ENCODE measurements around the gene KL. TPM values are rescaled to one million over a fixed set of nuclear protein-coding genes. Genes with fewer than 3 reads are reported as not detected.

Gene KL
- total RNA-seq, 1 donor from 2014 or later = 12.5 TPM

GRCh38 chr13:33004511-33004910 is 11.7 kb upstream of the KL start:
- peak; percentile 74 for ATAC-seq
- H3K4me1 ChIP-seq = peaks cover 11% of the 10 kb centered on the region
- H3K27ac ChIP-seq = peak overlapping the region; percentile 79
- TF ChIP-seq, protein P1, sequence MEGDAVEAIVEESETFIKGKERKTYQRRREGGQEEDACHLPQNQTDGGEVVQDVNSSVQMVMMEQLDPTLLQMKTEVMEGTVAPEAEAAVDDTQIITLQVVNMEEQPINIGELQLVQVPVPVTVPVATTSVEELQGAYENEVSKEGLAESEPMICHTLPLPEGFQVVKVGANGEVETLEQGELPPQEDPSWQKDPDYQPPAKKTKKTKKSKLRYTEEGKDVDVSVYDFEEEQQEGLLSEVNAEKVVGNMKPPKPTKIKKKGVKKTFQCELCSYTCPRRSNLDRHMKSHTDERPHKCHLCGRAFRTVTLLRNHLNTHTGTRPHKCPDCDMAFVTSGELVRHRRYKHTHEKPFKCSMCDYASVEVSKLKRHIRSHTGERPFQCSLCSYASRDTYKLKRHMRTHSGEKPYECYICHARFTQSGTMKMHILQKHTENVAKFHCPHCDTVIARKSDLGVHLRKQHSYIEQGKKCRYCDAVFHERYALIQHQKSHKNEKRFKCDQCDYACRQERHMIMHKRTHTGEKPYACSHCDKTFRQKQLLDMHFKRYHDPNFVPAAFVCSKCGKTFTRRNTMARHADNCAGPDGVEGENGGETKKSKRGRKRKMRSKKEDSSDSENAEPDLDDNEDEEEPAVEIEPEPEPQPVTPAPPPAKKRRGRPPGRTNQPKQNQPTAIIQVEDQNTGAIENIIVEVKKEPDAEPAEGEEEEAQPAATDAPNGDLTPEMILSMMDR (IDR thresholded peaks at IDR 0.05) = no peak
- H3K27me3 ChIP-seq = no peaks in the 10 kb centered on the region
- no peaks in the 10 kb centered on the region for H3K36me3 ChIP-seq
- intact Hi-C loops (cut with DNase I) = no loop called here
- H3K4me3 ChIP-seq = no peak overlapping the region
- DNase-seq = no peak
- H3K9me3 ChIP-seq = peaks cover 9% of the 10 kb centered on the region

DNA sequence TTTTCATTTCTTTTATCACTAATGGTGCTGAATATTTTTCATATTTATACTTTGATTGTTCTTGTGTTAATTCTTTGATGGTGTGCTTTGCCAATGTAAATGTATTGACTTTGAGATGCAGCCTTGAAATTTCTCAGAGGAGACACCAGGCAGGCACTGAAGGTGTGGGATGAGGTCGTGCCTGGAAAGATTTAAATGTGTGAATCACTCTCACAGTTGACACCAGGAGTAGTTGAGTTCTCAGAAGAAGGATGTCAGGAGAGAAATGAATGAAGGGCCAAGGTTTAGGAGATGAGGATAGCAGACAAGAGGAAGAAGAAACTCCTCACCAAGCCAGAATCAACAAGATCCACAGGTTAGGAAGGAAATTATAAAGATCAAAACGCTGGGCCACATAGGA is 10.1 kb upstream of the KL start:
- no peak for DNase-seq
- no peak for ATAC-seq
- H3K36me3 ChIP-seq = no peaks in the 10 kb centered on the region
- H3K4me1 ChIP-seq = peaks cover 11% of the 10 kb centered on the region
- H3K27me3 ChIP-seq = no peaks in the 10 kb centered on the region
- H3K27ac ChIP-seq = no peak overlapping the region
- peaks cover 9% of the 10 kb centered on the region for H3K9me3 ChIP-seq
- no peak overlapping the region for H3K4me3 ChIP-seq
- intact Hi-C loops (cut with DNase I) = no loop called here
- TF ChIP-seq, protein P1 (IDR thresholded peaks at IDR 0.05) = no peak

- DNase-seq (no peak), ATAC-seq (no peak)
- Histone ChIP-seq H3K36me3 (no peaks in the 10 kb centered on the region), H3K4me3 (no peak overlapping the region), H3K4me1 (peaks cover 11% of the 10 kb centered on the region), H3K27me3 (no peaks in the 10 kb centered on the region), H3K27ac (no peak overlapping the region), H3K9me3 (peaks cover 9% of the 10 kb centered on the region)
- intact Hi-C loops (cut with DNase I) = no loop called here
- TF ChIP-seq, protein P1 (IDR thresholded peaks at IDR 0.05) = no peak
These were observed 9.6 kb upstream of the KL start for GRCh38 chr13:33006638-33007037.

GRCh38 chr13:33007237-33007636 is 9.0 kb upstream of the KL start:
- TF ChIP-seq, protein P1 (IDR thresholded peaks at IDR 0.05) = no peak
- no peak for DNase-seq
- intact Hi-C loops (cut with DNase I) = no loop called here
- ATAC-seq = no peak
- H3K4me1 ChIP-seq = peaks cover 11% of the 10 kb centered on the region
- peaks cover 9% of the 10 kb centered on the region for H3K9me3 ChIP-seq
- H3K27me3 ChIP-seq = no peaks in the 10 kb centered on the region
- no peak overlapping the region for H3K27ac ChIP-seq
- no peaks in the 10 kb centered on the region for H3K36me3 ChIP-seq
- no peak overlapping the region for H3K4me3 ChIP-seq

- Histone ChIP-seq H3K36me3 (no peaks in the 10 kb centered on the region), H3K27ac (no peak overlapping the region), H3K4me3 (no peak overlapping the region), H3K9me3 (peaks cover 9% of the 10 kb centered on the region), H3K27me3 (no peaks in the 10 kb centered on the region), H3K4me1 (peaks cover 11% of the 10 kb centered on the region)
- intact Hi-C loops (cut with DNase I) = no loop called here
- DNase-seq = no peak
- TF ChIP-seq, protein P1 (IDR thresholded peaks at IDR 0.05) = no peak
- ATAC-seq = no peak
These were observed 8.3 kb upstream of the KL start for GRCh38 chr13:33007950-33008349.

Measured in upper lobe of right lung (tissue), 1 donor.